HG03280 (cell line): ENCODE results near the gene PFDN2.
A peak's percentile ranks its signal among the peaks of the same experiment; 100 is the strongest.

Experiments used
- ATAC-seq: cut with Tn5 transposase; IDR thresholded peaks from one replicate; pipeline ENCODE4 v1.9.1; 2021; ENCODE audit warnings: mild to moderate bottlenecking, moderate library complexity; ENCODE audit not compliant: unreplicated experiment

Gene PFDN2

GRCh38 chr1:161117759-161118581, at the start of gene PFDN2, which contains the start of gene NIT1:
Gene PFDN2 (minus strand): TSS chr1:161118037. CDS start chr1:161118026, 11 bp downstream.
Gene NIT1 (plus strand): TSS chr1:161118105. CDS start chr1:161118177, 72 bp downstream.
- ATAC-seq: peak; percentile 83

DNA sequence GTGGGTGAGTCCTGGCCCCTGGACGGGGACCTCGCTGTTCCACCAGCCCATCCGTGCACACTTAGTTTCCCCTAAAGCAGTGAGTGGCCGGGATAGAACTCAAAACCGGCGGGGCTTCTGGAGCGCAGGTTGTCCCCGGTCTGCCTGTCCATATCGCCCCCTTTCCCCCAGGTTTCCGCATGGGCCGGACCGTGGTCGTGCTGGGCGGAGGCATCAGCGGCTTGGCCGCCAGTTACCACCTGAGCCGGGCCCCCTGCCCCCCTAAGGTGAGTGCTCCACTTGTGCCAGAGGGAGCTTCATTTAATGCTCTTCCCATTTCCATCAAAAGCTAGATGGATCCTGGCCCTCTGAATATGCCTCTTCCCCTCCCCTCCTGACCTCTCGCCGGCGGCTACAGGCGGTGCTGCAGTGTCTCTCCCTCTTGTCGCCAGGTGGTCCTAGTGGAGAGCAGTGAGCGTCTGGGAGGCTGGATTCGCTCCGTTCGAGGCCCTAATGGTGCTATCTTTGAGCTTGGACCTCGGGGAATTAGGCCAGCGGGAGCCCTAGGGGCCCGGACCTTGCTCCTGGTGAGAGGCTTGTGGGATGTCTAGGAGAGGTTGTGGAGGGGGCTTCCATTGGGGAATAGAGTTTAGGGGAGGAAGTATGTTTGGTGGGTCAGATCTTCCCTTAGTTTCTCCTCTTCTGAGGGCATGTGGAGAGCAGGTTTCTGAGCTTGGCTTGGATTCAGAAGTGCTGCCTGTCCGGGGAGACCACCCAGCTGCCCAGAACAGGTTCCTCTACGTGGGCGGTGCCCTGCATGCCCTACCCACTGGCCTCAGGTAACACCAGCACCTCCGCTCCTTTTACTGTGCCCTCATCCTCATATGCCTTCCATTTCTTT, 49.1 kb upstream of the PFDN2 start:
- ATAC-seq: peak; percentile 1

DNA sequence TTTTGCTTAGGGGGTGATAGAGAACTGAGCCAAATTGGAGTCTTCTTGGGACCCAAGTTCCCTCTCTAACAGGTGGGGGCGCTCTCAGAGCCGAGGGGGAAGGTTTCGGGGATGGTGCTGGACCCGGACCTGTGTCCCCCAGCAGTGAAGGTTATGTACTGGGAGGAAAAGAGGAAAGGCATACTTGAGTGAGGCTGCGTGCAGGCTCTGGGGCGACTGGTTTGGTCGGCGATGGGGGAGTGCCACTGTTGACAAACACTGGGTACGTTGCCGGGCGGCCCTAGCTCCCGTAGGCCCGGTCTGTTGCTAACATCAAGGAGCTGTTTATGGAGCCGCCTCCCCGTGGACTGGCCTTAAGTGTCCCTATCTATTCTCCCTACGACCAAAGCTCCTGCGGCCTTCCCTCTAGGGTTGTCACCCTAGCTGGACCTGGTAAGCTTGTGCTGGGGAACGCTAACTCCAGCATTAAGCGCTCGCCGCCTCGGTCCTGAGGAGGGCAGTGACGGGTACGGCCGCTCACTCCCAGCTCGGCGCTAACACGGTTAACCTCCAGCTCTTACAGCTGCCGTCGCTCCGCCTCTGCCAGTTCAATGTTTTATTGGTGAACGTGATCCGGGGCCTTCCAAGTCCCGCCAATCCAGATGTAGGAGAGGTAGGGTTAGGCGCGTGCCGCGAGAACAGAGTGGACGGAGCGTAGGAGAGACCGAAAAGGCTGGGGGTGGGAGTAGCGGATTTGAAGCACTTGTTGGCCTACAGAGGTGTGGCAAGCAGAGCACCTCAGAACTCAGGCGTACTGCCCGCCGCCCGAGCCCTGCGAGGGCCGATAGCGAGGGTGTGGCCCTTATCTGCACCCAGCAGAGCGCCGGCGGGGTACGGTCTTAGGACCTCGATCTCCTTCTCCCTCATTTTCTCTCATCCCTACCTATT, 48.2 kb upstream of the PFDN2 start, which contains the start of gene PPOX:
Gene PPOX, plus strand, starts transcription at position 685 of the 927 bp plus-strand sequence. CDS start 422 bp downstream, outside the sequence.
- ATAC-seq: peak; percentile 90

DNA sequence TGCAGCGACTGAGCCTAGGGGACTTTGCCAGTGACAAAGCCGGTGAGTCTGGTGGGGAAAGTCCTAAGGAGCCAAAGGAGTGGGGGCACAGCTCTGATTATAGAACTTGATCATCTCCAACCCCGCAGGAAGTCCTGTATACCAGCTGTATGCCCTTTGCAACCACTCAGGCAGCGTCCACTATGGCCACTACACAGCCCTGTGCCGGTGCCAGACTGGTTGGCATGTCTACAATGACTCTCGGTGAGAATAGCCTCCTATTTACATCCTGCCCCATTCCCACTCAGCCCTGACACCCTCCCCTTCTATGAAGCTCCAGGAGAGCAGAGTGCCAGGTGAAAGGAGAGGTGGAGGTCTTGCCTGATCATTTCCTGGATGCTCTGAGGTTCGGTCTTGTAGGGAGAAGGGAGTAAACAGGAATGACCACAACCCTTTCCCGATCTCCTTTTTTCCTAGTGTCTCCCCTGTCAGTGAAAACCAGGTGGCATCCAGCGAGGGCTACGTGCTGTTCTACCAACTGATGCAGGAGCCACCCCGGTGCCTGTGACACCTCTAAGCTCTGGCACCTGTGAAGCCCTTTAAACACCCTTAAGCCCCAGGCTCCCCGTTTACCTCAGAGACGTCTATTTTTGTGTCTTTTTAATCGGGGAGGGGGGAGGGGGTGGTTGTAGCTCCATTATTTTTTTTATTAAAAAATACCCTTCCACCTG, 47.2 kb upstream of the PFDN2 start:
- no peak for ATAC-seq

GRCh38 chr1:161163793-161164192, 46.0 kb upstream of the PFDN2 start:
- no peak for ATAC-seq

- no peak for ATAC-seq
Observed at GRCh38 chr1:161162806-161163205, 45.0 kb upstream of the PFDN2 start.

DNA sequence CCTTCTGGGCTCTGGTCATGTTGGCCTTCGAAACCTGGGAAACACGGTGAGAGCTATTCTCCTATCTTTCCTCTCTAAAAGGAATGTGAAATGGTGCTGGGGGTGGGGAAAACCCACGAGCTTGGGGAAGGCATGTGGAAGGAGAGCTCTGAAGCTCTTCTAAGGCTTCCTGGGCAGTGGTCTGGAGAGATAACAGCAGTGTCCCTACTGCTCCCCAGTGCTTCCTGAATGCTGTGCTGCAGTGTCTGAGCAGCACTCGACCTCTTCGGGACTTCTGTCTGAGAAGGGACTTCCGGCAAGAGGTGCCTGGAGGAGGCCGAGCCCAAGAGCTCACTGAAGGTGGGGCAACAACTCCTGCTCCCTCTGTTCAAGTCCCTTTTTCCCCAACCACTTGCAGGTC, 44.2 kb upstream of the PFDN2 start:
- ATAC-seq: no peak

GRCh38 chr1:161161652-161162051, 43.8 kb upstream of the PFDN2 start:
- no peak for ATAC-seq

- ATAC-seq: no peak
Observed at GRCh38 chr1:161160671-161161145, 42.9 kb upstream of the PFDN2 start.

- ATAC-seq: no peak
Observed at GRCh38 chr1:161159913-161160243, 42.0 kb upstream of the PFDN2 start.

DNA sequence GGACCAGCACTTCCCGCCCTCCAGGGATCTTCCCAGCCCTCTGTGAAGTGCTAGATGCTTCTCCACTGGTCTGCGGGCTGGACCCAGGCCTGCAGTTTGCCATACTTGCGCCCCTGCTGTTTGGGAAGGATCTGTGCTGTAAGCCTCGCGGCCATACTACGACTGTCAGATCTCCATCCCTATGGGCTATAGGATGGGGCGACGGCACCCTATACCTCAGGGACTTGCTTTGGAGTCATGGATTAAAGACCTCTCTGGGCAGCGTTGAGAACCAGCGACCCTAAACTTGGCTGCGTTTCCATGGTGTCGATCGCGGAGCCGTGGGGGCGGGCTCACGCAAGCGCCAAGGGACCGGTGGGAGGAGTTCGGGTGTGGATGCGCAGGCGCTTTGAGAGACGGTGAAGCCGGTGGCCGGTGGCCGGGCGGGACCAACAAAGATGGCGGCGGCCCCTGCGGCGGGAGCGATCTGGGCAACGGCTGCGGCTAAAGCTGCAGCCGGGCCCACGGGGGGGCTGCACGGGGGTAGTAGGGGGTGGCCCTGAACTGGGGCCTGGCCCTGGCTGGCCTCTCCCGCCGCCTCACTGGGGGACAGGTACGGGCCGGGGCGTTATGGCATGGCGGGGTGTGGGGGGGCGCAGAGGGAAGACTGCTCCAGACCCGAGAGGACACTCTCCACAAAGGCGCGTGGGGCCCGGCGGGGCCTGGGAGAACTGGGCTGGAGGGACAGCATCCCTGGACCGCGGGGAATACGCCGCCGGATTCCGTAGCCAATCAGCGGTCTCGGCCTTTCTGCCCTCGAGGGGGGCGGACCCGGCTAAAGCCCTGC, 41.5 kb upstream of the PFDN2 start, which contains the start of gene USP21:
Gene USP21, plus strand, starts transcription at position 414 of the 826 bp plus-strand sequence. CDS start 1,141 bp downstream, outside the sequence.
- ATAC-seq: peak; percentile 85

- ATAC-seq: no peak
Observed at GRCh38 chr1:161158316-161159010, 40.6 kb upstream of the PFDN2 start.

GRCh38 chr1:161157867-161158266, 40.0 kb upstream of the PFDN2 start:
- ATAC-seq: no peak

- ATAC-seq: peak; percentile 90
Observed at GRCh38 chr1:161153682-161154337, 36.0 kb upstream of the PFDN2 start, which contains the start of gene UFC1. Gene UFC1 (plus strand): TSS chr1:161153978. CDS start chr1:161153998, 20 bp downstream.

DNA sequence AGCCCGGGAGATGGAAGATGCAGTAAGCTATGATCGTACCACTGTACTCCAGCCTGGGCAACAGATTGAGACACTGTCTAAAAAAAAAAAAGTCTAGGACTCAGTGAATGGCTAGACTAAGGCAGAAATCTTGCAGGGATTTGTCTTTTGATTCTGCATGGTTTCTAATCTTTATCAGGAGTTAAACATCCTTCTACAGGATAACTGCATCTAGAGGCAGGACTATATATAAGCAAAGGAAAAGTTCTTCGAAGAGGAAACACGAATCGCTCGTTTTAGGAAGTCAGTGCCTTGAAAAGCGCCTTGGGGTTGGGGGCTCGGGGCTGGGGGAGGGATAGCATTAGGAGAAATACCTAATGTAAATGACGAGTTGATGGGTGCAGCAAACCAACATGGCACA, 35.3 kb upstream of the PFDN2 start:
- ATAC-seq: no peak

- no peak for ATAC-seq
Observed at GRCh38 chr1:161145832-161146231, 28.0 kb upstream of the PFDN2 start.

DNA sequence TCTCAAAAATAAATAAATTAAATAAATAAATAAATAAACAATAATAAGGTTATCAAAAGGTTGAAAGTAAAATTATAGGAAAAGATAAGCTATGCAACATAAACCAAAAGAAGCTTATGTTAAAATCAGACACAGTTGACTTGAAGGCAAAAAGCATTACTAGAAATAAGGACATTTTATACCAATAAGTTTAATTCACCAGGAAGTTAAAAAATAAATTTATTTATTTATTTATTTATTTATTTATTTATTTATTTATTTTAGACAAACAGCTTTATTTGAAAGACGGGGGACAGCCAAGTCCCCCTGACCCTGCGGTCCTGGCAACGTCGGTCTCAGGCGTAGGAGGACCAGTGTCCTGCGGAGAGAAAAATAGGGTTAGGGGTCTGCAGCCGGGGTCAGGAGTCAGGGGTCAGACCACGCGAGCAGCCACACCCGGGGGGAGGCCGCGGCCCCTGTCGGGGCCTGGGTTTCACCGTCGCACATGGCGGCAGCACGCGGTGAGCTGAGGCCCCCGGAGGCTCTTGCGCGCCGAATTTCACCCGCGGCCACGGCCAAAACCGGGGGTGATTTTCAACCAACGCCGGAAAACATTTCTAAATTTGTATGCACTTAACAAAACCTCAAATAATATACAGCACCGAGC, 23.0 kb upstream of the PFDN2 start:
- ATAC-seq: no peak
